H4 (cell line): ENCODE measurements around the gene SIDT2. TPM values are rescaled to one million over a fixed set of nuclear protein-coding genes. Genes with fewer than 3 reads are reported as not detected.

Source experiments
- total RNA-seq: library from RNA; depleted of rRNA; stranded (reverse); fragments of >200 nt; shearing (Covaris generic); gene quantifications from 2 replicates; pipeline ENCODE4 v1.2.3, GENCODE V29; 2014; rRNA removed

The SIDT2 gene
- total RNA-seq, 1 experiment from 2014 or later = 13.5 TPM

Other genes starting within 250 kb of the SIDT2 start
- 7.7 and 7.8 TPM in 2 replicates for gene SIK3, start 80.3 kb upstream of the SIDT2 start, total RNA-seq
- 103 and 108 TPM in 2 replicates for gene PAFAH1B2, start 34.5 kb upstream of the SIDT2 start, total RNA-seq
- gene TAGLN, start 20.6 kb downstream of the SIDT2 start, total RNA-seq = 20.8 and 36.0 TPM in 2 replicates
- 14.1 and 18.1 TPM in 2 replicates for gene PCSK7, start 53.3 kb downstream of the SIDT2 start, total RNA-seq
- gene RNF214, start 53.9 kb downstream of the SIDT2 start, total RNA-seq = 5.3 and 6.7 TPM in 2 replicates
- 1.6 and 2.9 TPM in 2 replicates for gene BACE1-AS, start 112.6 kb downstream of the SIDT2 start, total RNA-seq
- gene BACE1, start 137.5 kb downstream of the SIDT2 start, total RNA-seq = 18.6 and 24.4 TPM in 2 replicates
- 16.5 and 19.6 TPM in 2 replicates for gene CEP164, start 149.1 kb downstream of the SIDT2 start, total RNA-seq